ENCODE data around the gene ZCCHC4.
"Not testable (repeated sequence)": the region's sequence is repeated elsewhere in the genome, so short reads cannot be mapped to it uniquely, and the experiment has no call there.

ZCCHC4 gene

DNA sequence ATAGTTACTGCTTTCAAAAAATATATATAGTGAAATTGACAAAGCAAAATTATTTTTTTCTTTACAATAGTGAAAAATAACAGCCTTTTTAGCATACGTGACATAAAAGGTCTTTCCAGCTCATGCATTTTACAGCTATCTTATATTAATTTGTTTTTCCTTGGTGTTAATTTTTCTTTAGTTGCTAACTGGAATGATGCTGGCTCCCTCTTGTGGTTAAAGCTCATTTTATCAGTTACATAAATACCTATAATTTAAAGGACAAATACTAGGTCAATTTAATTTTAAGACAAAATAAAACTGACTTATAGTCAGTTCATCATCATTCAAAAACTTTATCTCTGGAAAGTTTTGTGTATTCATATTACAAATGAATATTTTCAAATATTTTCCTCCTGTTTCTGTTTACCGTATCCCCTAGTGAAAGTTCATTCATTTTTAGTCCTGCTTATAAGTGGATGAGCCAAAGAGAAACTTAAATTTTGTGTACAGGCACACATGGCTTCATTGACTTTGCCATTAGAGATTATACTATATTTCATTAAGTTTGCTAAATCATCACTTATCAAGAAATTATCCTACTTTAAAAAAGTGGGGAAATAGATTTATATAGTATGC is 54.5 kb downstream of the ZCCHC4 start:
- Histone ChIP-seq H3K27me3 (ENCODE audit: insufficient read depth, poor library complexity, severe bottlenecking) (no peaks in the 10 kb centered on the region), H3K27ac (replicated peaks) (no peak overlapping the region), H3K4me3 (replicated peaks; ENCODE audit: insufficient read depth, low read length) (no peak overlapping the region)
- no peak for TF ChIP-seq GABPA (IDR thresholded peaks at IDR 0.05; ENCODE audit: low read depth)
- TF ChIP-seq, protein P1, sequence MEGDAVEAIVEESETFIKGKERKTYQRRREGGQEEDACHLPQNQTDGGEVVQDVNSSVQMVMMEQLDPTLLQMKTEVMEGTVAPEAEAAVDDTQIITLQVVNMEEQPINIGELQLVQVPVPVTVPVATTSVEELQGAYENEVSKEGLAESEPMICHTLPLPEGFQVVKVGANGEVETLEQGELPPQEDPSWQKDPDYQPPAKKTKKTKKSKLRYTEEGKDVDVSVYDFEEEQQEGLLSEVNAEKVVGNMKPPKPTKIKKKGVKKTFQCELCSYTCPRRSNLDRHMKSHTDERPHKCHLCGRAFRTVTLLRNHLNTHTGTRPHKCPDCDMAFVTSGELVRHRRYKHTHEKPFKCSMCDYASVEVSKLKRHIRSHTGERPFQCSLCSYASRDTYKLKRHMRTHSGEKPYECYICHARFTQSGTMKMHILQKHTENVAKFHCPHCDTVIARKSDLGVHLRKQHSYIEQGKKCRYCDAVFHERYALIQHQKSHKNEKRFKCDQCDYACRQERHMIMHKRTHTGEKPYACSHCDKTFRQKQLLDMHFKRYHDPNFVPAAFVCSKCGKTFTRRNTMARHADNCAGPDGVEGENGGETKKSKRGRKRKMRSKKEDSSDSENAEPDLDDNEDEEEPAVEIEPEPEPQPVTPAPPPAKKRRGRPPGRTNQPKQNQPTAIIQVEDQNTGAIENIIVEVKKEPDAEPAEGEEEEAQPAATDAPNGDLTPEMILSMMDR (IDR thresholded peaks at IDR 0.05; ENCODE audit: insufficient read depth, low read length) = no peak
- no peak for TF ChIP-seq SPI1 (IDR thresholded peaks at IDR 0.05; ENCODE audit: borderline replicate concordance, low read depth)
- DNase-seq (ENCODE audit: low read depth in 1 of 2, low spot score in 1 of 2) = no peak

DNA sequence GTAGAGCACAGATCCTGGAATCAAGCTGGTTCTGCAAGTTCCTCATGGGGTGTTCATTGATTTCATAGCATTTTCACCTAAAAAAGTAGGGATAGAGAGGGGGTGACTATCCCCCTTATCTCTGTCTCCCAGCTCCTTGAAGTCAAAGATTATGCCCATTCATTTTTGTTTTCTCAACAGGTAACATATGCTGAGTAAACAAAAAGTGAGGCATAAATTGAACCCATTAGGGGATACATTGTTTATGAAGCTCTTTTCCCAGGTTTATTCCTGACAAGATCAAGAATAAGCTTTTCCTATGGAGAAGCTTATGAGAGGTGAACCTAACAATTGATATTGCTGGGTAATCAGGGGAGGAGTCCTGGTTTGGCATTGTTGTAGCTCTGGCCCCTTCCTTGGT is 55.3 kb downstream of the ZCCHC4 start:
- H3K27me3 ChIP-seq (ENCODE audit: insufficient read depth, poor library complexity, severe bottlenecking) = no peaks in the 10 kb centered on the region
- no peak for TF ChIP-seq SPI1 (IDR thresholded peaks at IDR 0.05; ENCODE audit: borderline replicate concordance, low read depth)
- TF ChIP-seq GABPA (IDR thresholded peaks at IDR 0.05; ENCODE audit: low read depth) = no peak
- no peak for TF ChIP-seq POLR2AphosphoS5 (IDR thresholded peaks at IDR 0.05; ENCODE audit: low read depth)
- no peak overlapping the region for H3K27ac ChIP-seq (replicated peaks)
- no peak overlapping the region for H3K4me3 ChIP-seq (replicated peaks; ENCODE audit: insufficient read depth, low read length)
- DNase-seq (ENCODE audit: low read depth in 1 of 2, low spot score in 1 of 2) = no peak

DNA sequence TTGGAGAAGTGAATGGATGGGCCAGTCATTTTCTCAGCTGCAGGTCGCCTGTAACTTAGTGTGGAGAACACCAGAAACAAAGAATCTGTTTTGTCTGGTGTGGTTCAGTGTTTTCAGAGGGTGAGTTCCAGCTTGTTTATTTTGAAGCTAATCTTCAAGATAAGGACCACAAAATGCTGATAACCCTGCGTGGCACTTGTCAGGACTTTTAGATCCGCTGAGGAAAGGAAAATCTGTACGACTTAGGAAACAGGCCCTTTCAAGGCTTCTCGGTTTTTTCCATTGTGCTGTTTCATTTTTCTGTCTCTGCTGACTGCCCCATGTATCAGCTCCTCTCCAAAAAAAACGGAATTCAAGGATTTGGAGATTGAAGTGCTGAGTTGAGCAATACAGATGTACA is 55.7 kb downstream of the ZCCHC4 start:
- TF ChIP-seq, protein P1 (IDR thresholded peaks at IDR 0.05; ENCODE audit: insufficient read depth, low read length) = no peak
- TF ChIP-seq, protein P2, sequence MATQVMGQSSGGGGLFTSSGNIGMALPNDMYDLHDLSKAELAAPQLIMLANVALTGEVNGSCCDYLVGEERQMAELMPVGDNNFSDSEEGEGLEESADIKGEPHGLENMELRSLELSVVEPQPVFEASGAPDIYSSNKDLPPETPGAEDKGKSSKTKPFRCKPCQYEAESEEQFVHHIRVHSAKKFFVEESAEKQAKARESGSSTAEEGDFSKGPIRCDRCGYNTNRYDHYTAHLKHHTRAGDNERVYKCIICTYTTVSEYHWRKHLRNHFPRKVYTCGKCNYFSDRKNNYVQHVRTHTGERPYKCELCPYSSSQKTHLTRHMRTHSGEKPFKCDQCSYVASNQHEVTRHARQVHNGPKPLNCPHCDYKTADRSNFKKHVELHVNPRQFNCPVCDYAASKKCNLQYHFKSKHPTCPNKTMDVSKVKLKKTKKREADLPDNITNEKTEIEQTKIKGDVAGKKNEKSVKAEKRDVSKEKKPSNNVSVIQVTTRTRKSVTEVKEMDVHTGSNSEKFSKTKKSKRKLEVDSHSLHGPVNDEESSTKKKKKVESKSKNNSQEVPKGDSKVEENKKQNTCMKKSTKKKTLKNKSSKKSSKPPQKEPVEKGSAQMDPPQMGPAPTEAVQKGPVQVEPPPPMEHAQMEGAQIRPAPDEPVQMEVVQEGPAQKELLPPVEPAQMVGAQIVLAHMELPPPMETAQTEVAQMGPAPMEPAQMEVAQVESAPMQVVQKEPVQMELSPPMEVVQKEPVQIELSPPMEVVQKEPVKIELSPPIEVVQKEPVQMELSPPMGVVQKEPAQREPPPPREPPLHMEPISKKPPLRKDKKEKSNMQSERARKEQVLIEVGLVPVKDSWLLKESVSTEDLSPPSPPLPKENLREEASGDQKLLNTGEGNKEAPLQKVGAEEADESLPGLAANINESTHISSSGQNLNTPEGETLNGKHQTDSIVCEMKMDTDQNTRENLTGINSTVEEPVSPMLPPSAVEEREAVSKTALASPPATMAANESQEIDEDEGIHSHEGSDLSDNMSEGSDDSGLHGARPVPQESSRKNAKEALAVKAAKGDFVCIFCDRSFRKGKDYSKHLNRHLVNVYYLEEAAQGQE (IDR thresholded peaks at IDR 0.05; ENCODE audit: insufficient replicate concordance, low read depth) = no peak
- no peak for TF ChIP-seq POLR2AphosphoS5 (IDR thresholded peaks at IDR 0.05; ENCODE audit: low read depth)
- TF ChIP-seq SPI1 (IDR thresholded peaks at IDR 0.05; ENCODE audit: borderline replicate concordance, low read depth) = no peak
- no peak for TF ChIP-seq GABPA (IDR thresholded peaks at IDR 0.05; ENCODE audit: low read depth)
- H3K27ac ChIP-seq (replicated peaks) = no peak overlapping the region
- H3K27me3 ChIP-seq (ENCODE audit: insufficient read depth, poor library complexity, severe bottlenecking) = no peaks in the 10 kb centered on the region
- no peak overlapping the region for H3K4me3 ChIP-seq (replicated peaks; ENCODE audit: insufficient read depth, low read length)
- no peak for DNase-seq (ENCODE audit: low read depth in 1 of 2, low spot score in 1 of 2)

DNA sequence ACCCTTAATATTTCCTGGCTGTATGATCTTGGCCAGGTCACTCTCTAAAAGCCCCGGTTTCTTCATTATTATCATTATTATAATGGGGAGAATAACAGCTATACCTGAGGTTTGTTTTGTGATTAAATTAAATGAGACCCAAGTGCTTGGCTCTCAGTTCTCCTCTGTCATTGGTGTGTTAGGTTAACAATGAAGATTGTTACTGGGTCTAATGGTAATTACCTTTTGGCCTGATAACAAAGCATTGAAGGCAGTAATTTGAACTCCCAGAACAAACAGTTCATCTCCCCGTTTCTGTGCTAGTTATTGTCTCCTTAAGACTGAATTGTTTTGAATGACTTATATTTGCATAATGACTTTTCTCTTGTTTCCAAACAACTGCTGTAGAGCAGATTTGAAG is 57.7 kb downstream of the ZCCHC4 start:
- no peaks in the 10 kb centered on the region for H3K27me3 ChIP-seq (ENCODE audit: insufficient read depth, poor library complexity, severe bottlenecking)
- H3K27ac ChIP-seq (replicated peaks) = no peak overlapping the region
- H3K4me3 ChIP-seq (replicated peaks; ENCODE audit: insufficient read depth, low read length) = no peak overlapping the region
- TF ChIP-seq POLR2AphosphoS5 (IDR thresholded peaks at IDR 0.05; ENCODE audit: low read depth) (no peak), GABPA (IDR thresholded peaks at IDR 0.05; ENCODE audit: low read depth) (no peak), SPI1 (IDR thresholded peaks at IDR 0.05; ENCODE audit: borderline replicate concordance, low read depth) (no peak)
- TF ChIP-seq, protein P2 (IDR thresholded peaks at IDR 0.05; ENCODE audit: insufficient replicate concordance, low read depth) = no peak
- TF ChIP-seq, protein P1 (IDR thresholded peaks at IDR 0.05; ENCODE audit: insufficient read depth, low read length) = no peak
- DNase-seq (ENCODE audit: low read depth in 1 of 2, low spot score in 1 of 2) = no peak

DNA sequence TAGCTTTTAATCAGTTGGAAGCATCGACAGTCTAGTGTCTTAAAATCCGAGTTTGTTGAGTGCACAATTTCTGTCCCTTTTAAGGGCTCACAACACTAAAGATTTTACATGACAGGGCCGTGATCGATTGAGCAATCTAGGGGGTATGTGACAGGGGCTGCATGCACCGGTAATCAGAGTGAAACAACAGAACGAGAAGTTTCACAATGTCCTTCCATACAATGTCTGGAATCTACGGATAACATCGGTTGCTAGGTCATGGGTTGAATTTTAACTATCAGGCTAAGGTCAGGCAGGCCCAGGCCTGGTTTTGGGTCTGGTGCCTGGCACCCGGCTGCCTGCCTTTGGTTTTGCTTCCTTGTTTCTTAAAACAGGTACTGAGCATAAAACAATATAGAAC is 60.0 kb downstream of the ZCCHC4 start:
- H3K27ac ChIP-seq (replicated peaks); H3K4me3 ChIP-seq (replicated peaks; ENCODE audit: insufficient read depth, low read length); H3K27me3 ChIP-seq (ENCODE audit: insufficient read depth, poor library complexity, severe bottlenecking); DNase-seq (ENCODE audit: low read depth in 1 of 2, low spot score in 1 of 2): not testable (repeated sequence)

Measured in HL-60 (cell line).